ENCODE data around the gene EPS15.
"Not testable (repeated sequence)": the region's sequence is repeated elsewhere in the genome, so short reads cannot be mapped to it uniquely, and the experiment has no call there.

EPS15 gene

GRCh38 chr1:51329443-51330325, 189.4 kb downstream of the EPS15 start:
- DNase-seq, result no peak

GRCh38 chr1:51328926-51329325, 190.1 kb downstream of the EPS15 start:
- no peak for DNase-seq

GRCh38 chr1:51328279-51328678, 190.8 kb downstream of the EPS15 start:
- DNase-seq, result no peak

GRCh38 chr1:51327386-51327785, 191.7 kb downstream of the EPS15 start:
- DNase-seq, result no peak

GRCh38 chr1:51326839-51327238, 192.2 kb downstream of the EPS15 start:
- no peak for DNase-seq

- DNase-seq, result no peak
Measured at GRCh38 chr1:51325878-51326755, 192.9 kb downstream of the EPS15 start.

GRCh38 chr1:51325391-51325790, 193.7 kb downstream of the EPS15 start:
- no peak for DNase-seq

- DNase-seq, result not testable (repeated sequence)
Measured at GRCh38 chr1:51325011-51325385, 194.1 kb downstream of the EPS15 start.

- no peak for DNase-seq
Measured at GRCh38 chr1:51324251-51325010, 194.6 kb downstream of the EPS15 start.

- DNase-seq, result no peak
Measured at GRCh38 chr1:51323778-51324177, 195.3 kb downstream of the EPS15 start.

- no peak for DNase-seq
Measured at GRCh38 chr1:51322417-51323101, 196.5 kb downstream of the EPS15 start.

GRCh38 chr1:51321924-51322280, 197.2 kb downstream of the EPS15 start:
- no peak for DNase-seq

GRCh38 chr1:51320967-51321923, 197.8 kb downstream of the EPS15 start:
- no peak for DNase-seq

- no peak for DNase-seq
Measured at GRCh38 chr1:51317798-51318197, 201.3 kb downstream of the EPS15 start.

GRCh38 chr1:51316846-51317120, 202.3 kb downstream of the EPS15 start:
- DNase-seq, result no peak

GRCh38 chr1:51316113-51316845, 202.8 kb downstream of the EPS15 start:
- no peak for DNase-seq

- DNase-seq, result no peak
Measured at GRCh38 chr1:51314974-51315373, 204.1 kb downstream of the EPS15 start.

GRCh38 chr1:51313961-51314777, 204.9 kb downstream of the EPS15 start:
- DNase-seq, result no peak

- DNase-seq, result no peak
Measured at GRCh38 chr1:51313268-51313852, 205.7 kb downstream of the EPS15 start.

- no peak for DNase-seq
Measured at GRCh38 chr1:51312718-51313117, 206.3 kb downstream of the EPS15 start.
